Stimulated activated naive CD4-positive, alpha-beta T cell (primary cell): Measurements from ENCODE around the gene CRKL.
"Not testable (repeated sequence)": the region's sequence is repeated elsewhere in the genome, so short reads cannot be mapped to it uniquely, and the experiment has no call there.

ENCODE experiments used
- DNase-seq, 6 experiments: peaks; one replicate each; lab custom pipeline; 2025; lab: John Stamatoyannopoulos, UW

The CRKL gene

GRCh38 chr22:20935049-20935448, 17.8 kb downstream of the CRKL start:
- not testable (repeated sequence) for DNase-seq

- not testable (repeated sequence) for DNase-seq
These were observed 18.8 kb downstream of the CRKL start for GRCh38 chr22:20935780-20936539.

GRCh38 chr22:20937031-20937793, 20.0 kb downstream of the CRKL start:
- DNase-seq, result no peak

- no peak for DNase-seq
These were observed 20.8 kb downstream of the CRKL start for GRCh38 chr22:20937794-20938671.

- DNase-seq, result not testable (repeated sequence)
These were observed 22.4 kb downstream of the CRKL start for GRCh38 chr22:20939457-20940185.

- no peak for DNase-seq
These were observed 23.0 kb downstream of the CRKL start for GRCh38 chr22:20940186-20940651.

GRCh38 chr22:20940904-20941385, 23.7 kb downstream of the CRKL start:
- no peak for DNase-seq

- not testable (repeated sequence) for DNase-seq
These were observed 25.1 kb downstream of the CRKL start for GRCh38 chr22:20942203-20942902.

- no peak for DNase-seq
These were observed 26.1 kb downstream of the CRKL start for GRCh38 chr22:20943104-20943933.

GRCh38 chr22:20944042-20944441, 26.8 kb downstream of the CRKL start:
- no peak for DNase-seq

- DNase-seq, result no peak
These were observed 28.3 kb downstream of the CRKL start for GRCh38 chr22:20945578-20945934.

- no peak for DNase-seq
These were observed 29.1 kb downstream of the CRKL start for GRCh38 chr22:20946080-20946986.

GRCh38 chr22:20946991-20947390, 29.8 kb downstream of the CRKL start:
- no peak for DNase-seq

GRCh38 chr22:20948450-20948849, 31.2 kb downstream of the CRKL start:
- DNase-seq, result no peak

GRCh38 chr22:20948989-20949388, 31.8 kb downstream of the CRKL start:
- DNase-seq, result no peak

- no peak for DNase-seq
These were observed 32.5 kb downstream of the CRKL start for GRCh38 chr22:20949698-20950183.

GRCh38 chr22:20951151-20951931, 34.1 kb downstream of the CRKL start:
- DNase-seq, result no peak

- no peak for DNase-seq
These were observed 34.7 kb downstream of the CRKL start for GRCh38 chr22:20951932-20952380.
